Endometrial microvascular endothelial cells (primary cell): ENCODE results near the gene GRK2. TPM values are rescaled to one million over a fixed set of nuclear protein-coding genes. Genes with fewer than 3 reads are reported as not detected.
"Not testable (repeated sequence)": the region's sequence is repeated elsewhere in the genome, so short reads cannot be mapped to it uniquely, and the experiment has no call there.

ENCODE experiments used
- in situ Hi-C: cut with HindIII; loops from 2 replicates; pipeline ENCODE4 v1.10.0; 2017; ENCODE audit warnings: low sequenced_read_pairs, low pct_unique_long_range_greater_than_20kb; ENCODE audit errors: inconsistent ontology term
- total RNA-seq: library from RNA; depleted of rRNA; stranded (reverse); fragments of >200 nt; gene quantifications from one replicate; pipeline ENCODE4 v1.2.3, GENCODE V29; 2015; ENCODE audit errors: inconsistent ontology term

GRK2 gene
- total RNA-seq, 1 donor from 2014 or later = 70.4 TPM

DNA sequence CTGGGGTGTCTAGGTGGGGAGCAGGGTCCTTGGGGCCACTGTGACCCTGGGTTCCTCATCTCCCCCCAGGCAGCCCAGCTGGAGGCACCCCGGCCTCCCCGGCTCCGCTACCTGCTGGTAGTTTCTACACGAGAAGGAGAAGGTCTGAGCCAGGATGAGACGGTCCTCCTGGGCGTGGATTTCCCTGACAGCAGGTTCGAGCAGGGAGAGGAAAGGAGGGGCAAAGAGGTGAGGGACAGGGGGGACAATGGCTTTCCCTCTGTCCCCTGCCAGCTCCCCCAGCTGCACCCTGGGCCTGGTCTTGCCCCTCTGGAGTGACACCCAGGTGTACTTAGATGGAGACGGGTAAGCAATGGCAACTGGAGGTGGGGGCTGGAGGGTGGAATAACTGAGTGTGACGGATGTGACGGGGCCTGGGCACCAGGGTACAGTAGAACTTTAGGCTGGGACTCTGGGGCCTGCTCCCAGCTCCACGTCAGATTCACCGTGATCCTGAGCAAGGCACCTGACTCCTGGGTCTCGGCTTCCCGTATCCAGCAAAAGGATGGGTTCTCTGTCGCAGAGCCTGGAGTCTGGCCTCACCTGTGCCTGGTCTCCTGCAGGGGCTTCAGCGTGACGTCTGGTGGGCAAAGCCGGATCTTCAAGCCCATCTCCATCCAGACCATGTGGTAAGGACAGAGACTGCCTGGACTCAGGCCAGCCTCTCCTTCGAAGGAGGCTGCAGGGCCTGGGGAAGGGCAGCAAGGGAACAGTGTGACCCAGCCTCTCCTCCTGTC lies 40.7 kb downstream of the GRK2 start:
- in situ Hi-C loops = no loop called here

DNA sequence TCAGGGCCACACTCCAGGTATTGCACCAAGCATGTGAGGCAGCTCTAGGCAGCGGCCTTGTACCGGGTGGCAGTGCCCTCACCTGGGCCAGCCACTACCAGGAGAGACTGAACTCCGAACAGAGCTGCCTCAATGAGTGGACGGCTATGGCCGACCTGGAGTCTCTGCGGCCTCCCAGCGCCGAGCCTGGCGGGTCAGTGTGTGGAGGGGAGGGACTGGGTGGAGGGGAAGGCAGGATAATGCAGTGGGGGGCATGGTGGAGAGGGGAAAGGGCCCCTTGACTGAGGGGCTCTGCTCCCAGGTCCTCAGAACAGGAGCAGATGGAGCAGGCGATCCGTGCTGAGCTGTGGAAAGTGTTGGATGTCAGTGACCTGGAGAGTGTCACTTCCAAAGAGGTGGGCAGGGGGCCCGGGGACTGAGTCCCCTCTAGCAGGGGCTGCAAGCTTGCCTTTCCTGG lies 41.3 kb downstream of the GRK2 start:
- in situ Hi-C loops = no loop called here

DNA sequence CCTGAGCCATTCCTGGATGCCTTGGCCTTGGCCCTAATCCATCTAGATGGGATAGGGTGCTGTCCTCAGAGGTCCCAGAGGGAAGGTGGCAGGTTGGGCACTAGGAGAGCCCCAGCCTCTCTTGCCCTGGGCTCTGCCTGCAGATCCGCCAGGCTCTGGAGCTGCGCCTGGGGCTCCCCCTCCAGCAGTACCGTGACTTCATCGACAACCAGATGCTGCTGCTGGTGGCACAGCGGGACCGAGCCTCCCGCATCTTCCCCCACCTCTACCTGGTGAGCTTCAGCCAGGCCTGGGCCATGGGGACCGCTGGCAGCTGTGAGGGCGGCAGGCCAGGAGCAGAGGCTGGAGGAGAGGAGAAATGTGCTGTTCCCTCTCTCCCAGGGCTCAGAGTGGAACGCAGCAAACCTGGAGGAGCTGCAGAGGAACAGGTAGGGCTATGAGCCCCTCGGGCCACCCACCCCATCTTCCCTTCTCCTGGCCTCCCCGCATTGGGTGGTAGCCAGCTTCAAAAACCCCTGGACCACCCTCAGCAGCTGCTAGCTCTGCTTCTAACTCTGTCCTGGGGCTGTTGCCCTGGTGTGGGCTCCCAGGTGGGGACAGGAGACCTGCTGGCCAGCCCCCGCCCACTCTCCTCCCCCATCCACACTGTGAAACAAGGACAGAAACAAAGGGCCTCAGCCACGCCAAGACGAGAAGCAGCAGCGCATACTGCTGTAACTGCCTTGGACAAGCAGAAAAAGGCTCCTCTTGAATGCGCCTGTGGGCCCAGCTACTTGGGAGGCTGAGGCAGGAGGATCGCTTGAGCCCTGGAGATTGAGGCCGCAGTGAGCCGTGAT lies 42.0 kb downstream of the GRK2 start:
- in situ Hi-C loops = no loop called here

GRCh38 chr11:67309166-67309565 lies 42.9 kb downstream of the GRK2 start:
- in situ Hi-C loops = no loop called here

GRCh38 chr11:67309661-67310061 lies 43.4 kb downstream of the GRK2 start:
- in situ Hi-C loops = no loop called here

DNA sequence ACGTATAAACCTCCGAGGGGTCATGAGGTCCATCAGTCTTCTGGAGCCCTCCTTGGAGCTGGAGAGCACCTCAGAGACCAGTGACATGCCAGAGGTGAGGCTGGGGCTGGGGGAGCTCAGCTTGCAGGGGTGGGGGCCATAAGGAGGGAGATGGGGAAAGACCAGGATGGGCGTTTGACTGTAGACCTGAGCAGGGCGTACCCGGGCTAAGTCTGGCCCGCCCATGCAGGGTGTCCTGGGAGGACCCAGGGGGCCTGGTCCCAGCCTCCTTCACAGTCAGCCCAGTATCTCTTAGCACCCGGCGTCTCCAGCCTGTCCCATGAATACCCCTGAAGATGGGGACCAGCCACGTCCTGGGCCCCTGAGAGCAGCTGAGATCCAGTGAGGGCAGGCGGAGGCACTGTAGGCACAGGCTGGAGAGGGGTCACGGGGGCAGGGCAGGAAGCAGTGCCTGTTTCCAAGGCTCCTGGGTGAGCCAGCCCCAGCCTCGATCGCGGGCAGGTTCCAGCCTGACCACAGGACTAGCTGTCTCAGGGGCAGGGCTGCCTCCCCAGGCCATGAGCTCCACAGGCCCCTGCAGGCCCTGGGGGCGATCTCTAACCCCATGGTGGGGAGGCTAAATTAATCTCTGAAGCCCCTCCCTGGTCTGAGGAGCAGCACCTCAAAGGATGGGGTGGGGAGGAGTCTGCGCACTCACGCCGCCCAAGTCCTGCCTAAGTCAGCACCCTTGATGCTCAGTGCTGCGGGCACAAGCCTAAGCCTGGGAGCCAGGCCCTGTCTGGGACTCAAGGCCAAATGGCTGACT lies 44.2 kb downstream of the GRK2 start:
- in situ Hi-C loops = no loop called here

DNA sequence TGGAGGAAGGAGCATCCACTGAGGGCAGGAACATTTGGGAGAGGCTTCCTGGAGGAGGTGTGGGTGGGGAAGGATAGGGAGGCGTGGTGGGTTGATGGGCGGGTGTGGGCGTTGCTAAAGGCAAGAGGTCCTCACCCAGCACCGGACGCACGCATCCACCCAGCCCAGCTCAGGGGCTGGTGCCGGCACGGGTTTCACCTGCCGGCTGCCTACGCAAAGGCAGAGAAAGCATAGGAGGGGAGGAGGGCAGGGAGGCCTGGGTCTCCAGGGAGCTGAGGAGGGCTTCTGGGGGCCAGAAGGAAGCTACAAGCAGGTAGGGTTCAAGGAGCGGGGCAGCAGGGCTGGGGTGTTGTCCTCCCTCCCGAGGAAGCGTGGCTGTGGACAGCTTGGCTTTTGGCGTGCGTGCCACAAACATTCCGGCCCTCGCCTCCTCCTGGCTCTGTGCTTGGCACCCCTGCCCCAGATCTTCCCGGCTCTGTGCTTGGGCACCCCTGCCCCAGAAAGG lies 44.8 kb downstream of the GRK2 start:
- in situ Hi-C loops = no loop called here

- in situ Hi-C loops = no loop called here
Observed at GRCh38 chr11:67311556-67312082, 45.3 kb downstream of the GRK2 start.

- in situ Hi-C loops = no loop called here
Observed at GRCh38 chr11:67312187-67313021, 46.1 kb downstream of the GRK2 start.

GRCh38 chr11:67313125-67313890 lies 47.0 kb downstream of the GRK2 start:
- in situ Hi-C loops = no loop called here

- in situ Hi-C loops = no loop called here
Observed at GRCh38 chr11:67314218-67314617, 47.9 kb downstream of the GRK2 start.

DNA sequence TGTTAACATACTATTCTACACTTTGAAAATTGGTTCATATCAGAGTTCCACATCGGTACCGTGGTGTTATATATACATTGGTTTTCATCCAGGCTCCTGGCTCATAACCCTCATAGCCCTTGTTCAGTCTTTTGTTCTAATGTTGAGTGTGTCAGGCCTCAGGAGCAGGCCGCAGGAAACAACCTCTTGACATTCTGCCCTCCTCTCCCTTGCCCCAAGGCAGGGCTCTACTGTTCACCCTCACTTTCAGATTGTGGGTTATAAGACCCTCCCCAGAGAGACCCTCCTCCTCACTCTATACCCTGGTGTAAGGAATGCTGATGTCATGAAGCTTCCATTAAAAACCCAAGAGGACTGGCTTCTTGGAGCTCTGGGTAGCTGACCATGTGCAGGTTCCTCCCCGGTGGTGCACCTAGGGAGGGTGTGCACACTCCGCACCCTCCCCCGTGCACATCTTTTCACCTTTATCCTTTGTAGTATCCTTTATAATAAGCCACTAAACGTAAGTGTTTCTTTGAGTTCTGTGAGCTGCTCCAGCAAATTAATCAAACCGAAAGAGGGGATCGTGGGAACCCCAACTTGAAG lies 49.1 kb downstream of the GRK2 start:
- in situ Hi-C loops = no loop called here

GRCh38 chr11:67316882-67317204 lies 50.6 kb downstream of the GRK2 start:
- in situ Hi-C loops = no loop called here

- in situ Hi-C loops = no loop called here
Observed at GRCh38 chr11:67317205-67317887, 51.1 kb downstream of the GRK2 start.

DNA sequence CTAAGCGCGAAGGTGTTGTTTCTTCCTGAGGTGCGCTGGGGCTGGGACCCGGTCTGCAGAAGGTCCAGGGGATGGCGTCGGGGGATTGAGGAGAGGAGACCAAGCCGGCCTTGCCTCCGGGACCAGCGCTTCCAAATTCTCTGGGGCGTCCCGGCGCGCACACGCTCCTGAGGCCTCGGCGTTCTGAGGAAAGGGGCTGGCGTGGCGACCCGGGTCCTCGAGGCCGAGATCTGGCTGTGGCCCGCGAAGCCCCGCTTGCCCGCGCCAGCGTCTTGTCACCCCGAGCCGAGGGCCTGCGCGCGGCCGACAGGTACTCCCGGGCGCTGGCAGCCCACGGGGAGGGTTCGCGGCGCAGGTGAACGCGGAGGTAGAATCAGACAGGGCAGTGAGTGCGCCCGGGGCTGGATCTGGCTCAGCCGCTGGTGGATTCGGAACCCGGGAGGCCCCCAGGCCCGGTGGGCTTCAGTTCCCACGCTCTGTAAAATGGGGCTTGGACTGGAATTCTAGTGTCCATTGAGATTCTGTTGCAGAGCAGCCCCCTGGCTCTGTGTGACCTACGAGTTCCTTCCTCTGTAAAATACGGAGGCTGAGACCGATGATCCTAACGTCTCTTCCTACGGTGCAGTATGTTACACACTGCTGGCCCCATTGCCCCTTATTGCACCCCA lies 51.7 kb downstream of the GRK2 start:
- in situ Hi-C loops = no loop called here

DNA sequence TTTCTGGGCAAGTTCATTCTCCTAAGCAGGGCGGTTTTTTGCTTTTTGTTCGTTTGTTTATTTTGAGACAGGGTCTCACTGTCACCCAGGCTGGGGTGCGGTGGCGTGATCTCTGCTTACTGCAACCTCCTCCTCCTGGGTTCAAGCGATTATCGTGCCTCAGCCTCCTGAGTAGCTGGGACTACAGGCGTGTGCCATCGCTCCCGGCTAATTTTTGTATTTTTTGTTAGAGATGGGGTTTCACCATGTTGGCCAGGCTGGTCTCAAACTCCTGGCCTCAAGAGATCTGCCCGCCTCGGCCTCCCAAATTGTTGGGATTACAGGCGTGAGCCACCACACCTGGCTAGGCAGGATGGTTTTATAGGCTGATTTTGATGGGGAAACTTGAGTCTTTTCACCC lies 52.6 kb downstream of the GRK2 start:
- in situ Hi-C loops = not testable (repeated sequence)
